ENCODE results near the gene CXCL13. TPM values are rescaled to one million over a fixed set of nuclear protein-coding genes. Genes with fewer than 3 reads are reported as not detected.
"Not testable (repeated sequence)": the region's sequence is repeated elsewhere in the genome, so short reads cannot be mapped to it uniquely, and the experiment has no call there.

Gene CXCL13
- total RNA-seq, 1 donor = under 0.01 TPM

DNA sequence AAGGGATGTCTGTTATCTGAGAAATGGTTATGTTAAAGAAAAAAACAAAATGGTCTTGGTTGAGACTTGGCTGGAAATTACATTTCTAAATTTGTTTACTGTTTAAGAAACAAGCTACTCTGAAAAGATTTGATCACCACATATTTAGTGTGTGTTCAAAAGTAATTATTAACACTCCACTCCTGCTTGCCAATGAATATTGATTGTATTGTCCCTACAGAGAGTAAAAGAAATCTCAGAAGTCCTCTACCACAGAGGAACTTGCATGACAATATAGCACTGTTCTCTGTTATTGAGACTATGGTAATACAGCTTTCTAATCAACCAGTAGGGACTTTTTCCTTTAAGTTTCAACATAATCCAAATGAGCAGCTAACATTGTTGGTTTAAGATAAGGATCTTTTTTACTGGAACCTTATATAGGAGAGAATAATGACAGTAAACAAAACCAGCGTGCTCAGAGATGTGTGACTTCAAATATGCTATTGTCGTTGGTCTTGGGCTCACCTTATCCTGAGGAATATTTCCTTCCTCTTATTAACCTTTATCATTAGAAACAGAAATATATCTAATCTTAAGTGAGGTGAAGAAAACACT is 47.6 kb downstream of the CXCL13 start:
- no peak overlapping the region for H3K4me3 ChIP-seq (ENCODE audit: low read depth, low read length)
- DNase-seq (ENCODE audit: low read depth) = no peak
- TF ChIP-seq, protein P1, sequence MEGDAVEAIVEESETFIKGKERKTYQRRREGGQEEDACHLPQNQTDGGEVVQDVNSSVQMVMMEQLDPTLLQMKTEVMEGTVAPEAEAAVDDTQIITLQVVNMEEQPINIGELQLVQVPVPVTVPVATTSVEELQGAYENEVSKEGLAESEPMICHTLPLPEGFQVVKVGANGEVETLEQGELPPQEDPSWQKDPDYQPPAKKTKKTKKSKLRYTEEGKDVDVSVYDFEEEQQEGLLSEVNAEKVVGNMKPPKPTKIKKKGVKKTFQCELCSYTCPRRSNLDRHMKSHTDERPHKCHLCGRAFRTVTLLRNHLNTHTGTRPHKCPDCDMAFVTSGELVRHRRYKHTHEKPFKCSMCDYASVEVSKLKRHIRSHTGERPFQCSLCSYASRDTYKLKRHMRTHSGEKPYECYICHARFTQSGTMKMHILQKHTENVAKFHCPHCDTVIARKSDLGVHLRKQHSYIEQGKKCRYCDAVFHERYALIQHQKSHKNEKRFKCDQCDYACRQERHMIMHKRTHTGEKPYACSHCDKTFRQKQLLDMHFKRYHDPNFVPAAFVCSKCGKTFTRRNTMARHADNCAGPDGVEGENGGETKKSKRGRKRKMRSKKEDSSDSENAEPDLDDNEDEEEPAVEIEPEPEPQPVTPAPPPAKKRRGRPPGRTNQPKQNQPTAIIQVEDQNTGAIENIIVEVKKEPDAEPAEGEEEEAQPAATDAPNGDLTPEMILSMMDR (IDR thresholded peaks at IDR 0.05; ENCODE audit: insufficient read depth, low read depth, low read length) = no peak

DNA sequence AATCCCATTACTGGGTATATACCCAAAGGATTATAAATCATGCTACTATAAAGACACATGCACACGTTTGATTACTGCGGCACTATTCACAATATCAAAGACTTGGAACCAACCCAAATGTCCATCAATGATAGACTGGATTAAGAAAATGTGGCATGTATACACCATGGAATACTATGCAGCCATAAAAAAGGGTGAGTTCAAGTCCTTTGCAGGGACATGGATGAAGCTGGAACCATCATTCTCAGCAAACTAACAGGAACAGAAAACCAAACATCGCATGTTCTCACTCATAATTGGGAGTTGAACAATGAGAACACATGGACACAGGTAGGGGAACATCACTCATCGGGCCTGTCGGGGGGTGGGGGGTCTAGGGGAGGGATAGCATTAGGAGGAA is 54.7 kb downstream of the CXCL13 start:
- not testable (repeated sequence) for H3K4me3 ChIP-seq (ENCODE audit: low read depth, low read length); DNase-seq (ENCODE audit: low read depth)

Other genes starting within 250 kb of the CXCL13 start
- gene CNOT6L, start 213.5 kb downstream of the CXCL13 start, total RNA-seq = 13.5 and 14.2 TPM in 2 replicates

Data from fibroblast of villous mesenchyme (primary cell).